LNCaP clone FGC (cell line): ENCODE measurements around the gene GABRB1.

Experiments used
- DNase-seq: peaks from one replicate; pipeline ENCODE4 v3.0.0-alpha.2; 2011; ENCODE audit warnings: low read depth
- H3K4me3 ChIP-seq: 2 replicates; pipeline ENCODE4 v1.5.1; 2011; ENCODE audit warnings: mild to moderate bottlenecking, low read depth, low read length, control low read depth
- TF ChIP-seq, protein P1 (sequence below): IDR thresholded peaks from 2 replicates; pipeline ENCODE4 v1.5.1; 2012; ENCODE audit warnings: mild to moderate bottlenecking; ENCODE audit not compliant: control insufficient read depth, insufficient read depth; ENCODE audit errors: extremely low read depth

The GABRB1 gene

DNA sequence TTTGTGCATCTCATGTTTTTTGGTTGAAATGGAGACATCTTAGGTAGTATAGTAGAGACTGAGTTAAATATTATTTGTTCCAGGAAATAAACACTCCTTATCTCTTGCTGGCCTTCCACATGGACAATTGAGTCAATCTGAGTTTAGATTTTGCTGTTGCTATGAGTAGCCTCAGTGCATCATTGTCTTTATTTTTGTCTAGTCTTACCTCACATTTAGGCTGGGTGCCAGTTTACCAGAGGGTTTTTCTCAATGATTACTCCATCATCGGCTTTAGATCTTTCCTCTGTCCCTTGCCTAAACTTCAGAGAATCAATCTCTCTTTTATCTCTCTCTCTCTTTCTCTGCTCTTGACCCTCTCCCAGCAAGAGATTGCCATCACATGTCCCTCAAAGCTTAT is 73.6 kb downstream of the GABRB1 start:
- no peak for DNase-seq
- TF ChIP-seq, protein P1, sequence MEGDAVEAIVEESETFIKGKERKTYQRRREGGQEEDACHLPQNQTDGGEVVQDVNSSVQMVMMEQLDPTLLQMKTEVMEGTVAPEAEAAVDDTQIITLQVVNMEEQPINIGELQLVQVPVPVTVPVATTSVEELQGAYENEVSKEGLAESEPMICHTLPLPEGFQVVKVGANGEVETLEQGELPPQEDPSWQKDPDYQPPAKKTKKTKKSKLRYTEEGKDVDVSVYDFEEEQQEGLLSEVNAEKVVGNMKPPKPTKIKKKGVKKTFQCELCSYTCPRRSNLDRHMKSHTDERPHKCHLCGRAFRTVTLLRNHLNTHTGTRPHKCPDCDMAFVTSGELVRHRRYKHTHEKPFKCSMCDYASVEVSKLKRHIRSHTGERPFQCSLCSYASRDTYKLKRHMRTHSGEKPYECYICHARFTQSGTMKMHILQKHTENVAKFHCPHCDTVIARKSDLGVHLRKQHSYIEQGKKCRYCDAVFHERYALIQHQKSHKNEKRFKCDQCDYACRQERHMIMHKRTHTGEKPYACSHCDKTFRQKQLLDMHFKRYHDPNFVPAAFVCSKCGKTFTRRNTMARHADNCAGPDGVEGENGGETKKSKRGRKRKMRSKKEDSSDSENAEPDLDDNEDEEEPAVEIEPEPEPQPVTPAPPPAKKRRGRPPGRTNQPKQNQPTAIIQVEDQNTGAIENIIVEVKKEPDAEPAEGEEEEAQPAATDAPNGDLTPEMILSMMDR: no peak
- no peak overlapping the region for H3K4me3 ChIP-seq

DNA sequence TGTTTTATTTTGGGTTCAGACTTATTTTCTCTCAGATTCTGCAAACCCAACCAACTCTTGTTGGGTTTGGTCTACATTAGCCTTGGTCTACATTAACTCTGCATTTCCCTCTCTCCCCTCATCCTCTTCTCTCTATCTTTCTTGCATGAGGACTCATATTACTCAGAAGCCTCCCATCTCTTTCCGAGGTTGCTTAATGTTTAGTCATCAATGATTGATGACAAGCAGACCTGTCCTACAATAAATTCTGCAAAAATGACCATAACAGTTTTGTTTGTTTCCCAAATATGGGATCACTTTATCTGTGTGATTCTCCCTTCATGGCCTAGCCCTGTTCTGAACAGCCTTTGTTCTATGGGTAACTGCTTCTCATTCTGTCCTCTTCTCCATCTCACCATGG is 75.2 kb downstream of the GABRB1 start:
- no peak for DNase-seq
- TF ChIP-seq, protein P1: no peak
- H3K4me3 ChIP-seq: no peak overlapping the region

DNA sequence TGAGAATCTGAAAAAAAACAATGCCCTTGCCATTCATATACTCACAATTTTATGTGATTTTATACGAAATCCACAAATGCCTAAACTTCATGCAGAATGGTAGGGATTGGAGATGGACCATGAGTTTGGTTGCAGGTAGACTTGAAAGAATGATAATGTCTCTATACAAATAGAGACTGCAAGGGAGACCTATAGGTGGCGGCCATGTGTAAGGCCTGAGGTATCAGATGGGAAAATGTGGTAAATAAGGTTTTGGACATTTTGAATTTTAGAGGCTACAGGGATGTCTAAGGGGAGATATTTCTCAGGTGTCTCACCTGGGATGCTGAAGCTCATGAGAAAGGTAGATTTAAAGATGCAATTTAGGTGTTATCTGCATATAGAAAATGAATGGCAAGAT is 78.0 kb downstream of the GABRB1 start:
- DNase-seq: no peak
- TF ChIP-seq, protein P1: no peak
- no peak overlapping the region for H3K4me3 ChIP-seq

DNA sequence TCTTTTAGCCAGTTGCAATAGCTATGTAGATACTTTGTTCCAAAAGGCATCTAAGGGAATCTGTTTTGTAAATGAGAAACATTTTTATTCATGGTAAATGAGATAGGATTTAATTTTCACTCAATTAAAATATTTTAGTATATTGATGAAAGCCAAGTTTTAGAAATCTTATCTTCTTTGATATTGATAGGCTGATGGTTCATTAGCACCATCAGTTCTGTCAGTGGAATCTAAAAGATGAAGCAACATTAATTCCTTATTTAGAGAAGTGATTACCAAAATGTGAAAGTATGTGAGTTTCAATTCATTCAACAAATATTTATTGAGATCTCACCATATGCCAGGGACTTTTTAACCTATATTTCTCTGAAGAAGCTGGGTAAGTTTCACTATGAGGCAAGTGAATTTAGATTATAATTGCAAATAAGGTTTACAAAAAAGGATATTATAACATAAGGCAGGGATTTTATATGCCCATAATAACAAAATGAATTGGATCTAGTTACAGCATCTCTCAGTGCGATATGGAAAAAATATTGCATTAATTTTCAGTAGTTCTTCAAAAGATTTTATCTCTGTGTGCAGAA is 79.3 kb downstream of the GABRB1 start:
- DNase-seq: no peak
- H3K4me3 ChIP-seq: no peak overlapping the region
- TF ChIP-seq, protein P1: no peak

DNA sequence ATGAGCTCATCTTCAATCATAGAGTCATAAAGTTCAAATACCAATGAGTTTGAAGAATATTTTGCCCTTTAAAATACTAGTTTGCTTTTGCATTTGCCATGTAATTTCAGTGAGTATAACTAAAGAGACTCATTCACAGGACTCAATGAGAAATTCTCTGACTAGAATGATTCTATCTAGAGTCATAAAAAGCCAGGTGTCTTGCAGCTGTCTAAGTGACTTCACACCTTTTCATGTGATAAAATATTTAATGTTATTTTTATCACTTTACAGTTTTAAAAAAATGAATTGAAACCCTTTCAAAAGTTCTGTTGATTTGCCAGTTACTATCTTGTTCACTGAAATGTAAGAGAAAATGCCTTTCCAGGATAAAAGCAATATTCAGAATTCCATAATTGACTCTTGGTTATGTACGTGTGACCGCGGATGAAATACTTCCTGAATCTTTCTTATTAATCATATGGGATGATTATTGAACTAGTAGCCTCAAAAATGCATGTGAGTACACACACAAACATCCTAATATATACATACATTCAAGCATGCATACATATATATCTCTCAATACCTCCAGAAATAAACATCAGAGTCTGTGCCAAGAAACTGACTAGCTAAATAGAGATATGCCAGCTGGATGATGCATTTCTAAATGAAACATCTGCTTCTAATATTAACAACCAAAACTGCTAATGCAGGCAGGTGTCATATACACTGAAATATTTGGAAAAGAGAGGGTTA is 87.0 kb downstream of the GABRB1 start:
- no peak for DNase-seq
- TF ChIP-seq, protein P1: no peak
- no peak overlapping the region for H3K4me3 ChIP-seq

DNA sequence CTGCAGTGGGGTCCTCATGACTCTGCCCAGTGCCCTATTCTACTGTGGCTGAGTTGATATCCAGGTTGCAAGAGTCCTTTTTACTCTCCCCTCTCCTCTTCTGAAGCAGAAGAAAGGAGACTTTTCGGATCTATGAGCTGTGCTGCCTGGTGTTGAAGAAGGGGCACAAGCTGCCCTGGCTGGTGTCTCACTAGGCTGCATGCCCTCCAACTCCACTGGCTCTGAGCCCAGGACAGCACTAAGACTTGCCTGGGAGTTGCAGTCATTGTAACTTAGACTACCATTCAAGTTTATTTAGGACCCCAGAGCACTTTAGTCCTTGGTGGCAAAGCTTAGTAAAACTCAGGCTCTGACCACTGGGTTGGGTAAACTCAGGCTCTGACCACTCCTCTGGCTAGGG is 89.4 kb downstream of the GABRB1 start:
- DNase-seq: no peak
- TF ChIP-seq, protein P1: no peak
- no peak overlapping the region for H3K4me3 ChIP-seq
